NCI-H510A treated with DMSO at 0.1 percent for 48 hours (cell line): ENCODE data around the gene RBM20.
"Not testable (repeated sequence)": the region's sequence is repeated elsewhere in the genome, so short reads cannot be mapped to it uniquely, and the experiment has no call there.

Experiments
- DNase-seq: peaks from one replicate; lab custom pipeline; 2025; lab: John Stamatoyannopoulos, UW

Gene RBM20

DNA sequence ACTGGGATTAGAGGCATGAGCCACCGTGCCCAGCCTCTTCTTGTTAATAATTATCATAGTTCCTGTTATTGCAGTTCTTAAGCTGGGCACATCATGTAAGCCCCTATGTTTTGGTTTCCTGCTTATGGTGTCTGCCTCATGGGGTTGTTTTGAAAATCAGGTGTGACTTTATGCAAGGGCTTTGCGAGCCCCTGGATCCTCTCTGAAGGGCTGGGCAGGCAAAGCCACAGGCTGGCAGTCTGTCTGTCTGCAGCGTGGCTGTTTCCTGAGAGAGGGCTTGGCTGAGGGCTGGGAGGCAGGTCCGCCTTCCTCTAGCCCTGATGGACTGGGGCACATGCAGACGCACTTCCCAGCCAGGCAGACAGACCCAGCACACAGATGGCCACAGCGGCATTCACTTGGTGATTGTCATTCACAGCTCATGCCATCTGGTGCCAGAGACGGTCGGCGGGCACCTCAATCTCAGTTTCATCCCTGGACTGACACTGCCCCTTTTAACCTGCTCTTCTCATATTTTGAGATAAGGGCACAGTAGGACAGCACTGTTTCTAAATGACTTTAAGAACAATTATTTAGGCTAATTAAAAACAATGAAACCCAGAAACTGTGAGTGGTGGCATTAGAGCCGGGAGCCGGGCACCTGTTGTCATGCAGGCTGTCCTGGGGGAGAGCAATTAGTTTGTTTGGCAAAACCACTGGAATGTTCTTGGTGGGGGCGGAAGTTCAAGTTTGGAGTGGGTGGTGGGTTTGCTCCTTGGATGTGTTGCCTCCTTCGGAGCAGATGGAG, 35.5 kb downstream of the RBM20 start:
- DNase-seq, result peak; percentile 49

DNA sequence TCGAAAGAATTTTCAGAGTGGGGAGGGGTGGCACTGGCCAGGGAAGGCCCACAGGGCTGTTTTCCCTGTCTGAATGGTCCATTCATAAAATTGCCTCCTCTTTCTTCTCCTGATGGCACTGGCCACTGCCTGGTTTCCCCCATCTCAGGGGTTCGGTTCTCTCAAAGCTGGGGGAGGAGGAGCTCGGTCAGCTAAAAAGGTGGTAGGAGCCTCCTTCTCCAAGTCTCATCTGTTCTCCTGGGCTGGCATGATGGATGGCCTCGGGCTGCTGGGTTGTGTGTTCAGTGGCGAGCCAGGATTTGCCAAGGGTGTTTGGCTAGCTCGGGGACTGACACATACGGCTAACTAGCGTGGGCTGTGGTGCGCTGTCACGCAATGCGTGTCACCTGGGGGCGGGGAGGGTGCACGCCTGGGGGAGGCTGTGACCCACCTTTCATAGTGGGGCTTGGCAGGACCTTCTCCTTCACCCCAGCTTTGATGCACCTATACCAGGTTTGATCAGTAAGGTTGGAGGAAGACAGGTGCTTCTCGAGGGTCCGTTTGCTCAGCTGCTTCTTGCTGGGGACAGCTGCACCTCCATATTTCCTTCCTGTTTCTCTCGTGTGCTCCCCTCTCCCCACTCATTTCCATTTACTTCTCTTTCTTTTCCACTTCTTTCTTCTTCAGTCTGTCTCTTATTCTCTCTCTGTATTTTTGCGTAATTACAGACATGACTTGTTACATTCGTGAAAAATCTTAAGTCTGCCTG, 36.3 kb downstream of the RBM20 start:
- peak; percentile 64 for DNase-seq

DNA sequence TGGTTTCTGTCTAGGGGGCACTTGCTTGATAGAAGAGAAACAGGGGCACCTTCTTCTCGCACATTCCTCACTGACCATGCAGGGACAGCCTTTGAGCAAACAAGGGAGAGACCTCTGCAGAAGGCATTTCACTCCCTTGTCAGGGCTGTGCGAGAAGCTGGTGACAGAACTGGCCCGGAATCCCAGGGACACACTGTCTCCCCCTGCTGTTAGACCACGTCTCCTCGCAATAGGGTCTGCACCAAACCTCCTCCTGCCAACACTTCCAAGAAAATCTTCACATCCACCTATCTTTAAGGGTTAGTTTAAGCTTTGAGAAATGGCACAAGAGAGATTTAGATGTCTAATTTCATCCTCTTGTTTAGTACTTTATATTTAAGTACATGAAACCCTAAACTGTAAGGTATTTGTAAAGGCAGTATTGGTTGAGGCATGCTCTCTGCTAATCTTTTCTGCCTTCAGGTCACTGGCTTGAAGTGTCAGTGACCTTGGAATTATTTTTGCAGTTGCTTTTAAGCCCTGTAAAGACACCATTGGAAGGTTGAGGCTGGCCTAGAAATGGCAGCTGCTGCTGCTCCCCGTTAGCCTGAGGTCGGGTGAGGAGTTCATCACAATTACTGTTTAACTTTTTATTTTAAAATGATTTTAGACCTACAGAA, 37.0 kb downstream of the RBM20 start:
- DNase-seq, result peak; percentile 80

DNA sequence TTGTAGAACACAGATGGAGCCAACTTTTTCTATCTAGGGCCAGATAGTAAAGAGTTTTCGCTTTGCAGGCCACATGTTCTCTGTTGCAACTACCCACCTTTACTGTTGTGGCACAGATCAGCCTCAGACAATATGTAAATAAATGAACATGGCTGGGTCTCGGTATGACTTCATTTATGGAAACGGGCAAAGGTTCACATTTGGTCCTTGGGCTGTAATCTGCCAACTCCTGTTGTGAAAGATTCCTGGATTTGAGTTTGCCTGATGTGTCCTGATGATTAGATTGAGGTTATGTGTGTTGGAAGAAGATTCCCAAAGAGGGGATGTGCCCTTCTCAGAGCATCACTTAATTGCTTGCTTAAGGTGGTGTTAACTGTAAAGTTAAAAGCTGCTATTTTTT, 38.2 kb downstream of the RBM20 start:
- no peak for DNase-seq

DNA sequence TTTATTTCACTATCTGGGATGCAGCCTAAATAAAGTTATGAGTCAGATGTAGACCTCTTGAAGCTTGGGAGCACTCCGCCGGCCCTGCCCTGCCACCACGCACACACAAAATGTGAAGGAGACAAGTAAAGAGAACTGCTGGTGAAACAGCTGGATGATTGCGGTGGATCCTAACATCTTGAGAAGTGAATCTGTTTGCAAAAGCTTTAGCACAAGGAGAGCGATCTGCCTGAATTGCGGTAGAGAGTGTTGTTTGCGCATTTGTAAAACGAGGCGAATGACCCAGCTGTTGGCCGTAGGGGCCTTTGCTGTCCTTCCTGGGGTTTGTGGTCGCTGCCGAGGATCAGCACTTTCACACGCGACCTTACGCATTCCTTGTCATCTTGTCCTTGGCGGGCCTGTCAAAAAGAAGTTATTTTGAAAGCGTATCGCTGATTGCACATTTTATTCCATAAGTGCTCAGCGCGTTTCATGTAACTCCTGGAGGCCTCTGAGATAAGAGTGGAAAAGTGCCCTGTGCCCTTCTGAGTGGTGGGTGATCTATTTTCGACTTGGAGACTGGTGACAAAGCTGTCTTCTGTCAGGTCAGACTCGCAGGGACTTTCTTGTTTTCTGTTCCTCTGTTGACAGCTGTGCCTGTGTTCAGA, 40.8 kb downstream of the RBM20 start:
- DNase-seq, result no peak

DNA sequence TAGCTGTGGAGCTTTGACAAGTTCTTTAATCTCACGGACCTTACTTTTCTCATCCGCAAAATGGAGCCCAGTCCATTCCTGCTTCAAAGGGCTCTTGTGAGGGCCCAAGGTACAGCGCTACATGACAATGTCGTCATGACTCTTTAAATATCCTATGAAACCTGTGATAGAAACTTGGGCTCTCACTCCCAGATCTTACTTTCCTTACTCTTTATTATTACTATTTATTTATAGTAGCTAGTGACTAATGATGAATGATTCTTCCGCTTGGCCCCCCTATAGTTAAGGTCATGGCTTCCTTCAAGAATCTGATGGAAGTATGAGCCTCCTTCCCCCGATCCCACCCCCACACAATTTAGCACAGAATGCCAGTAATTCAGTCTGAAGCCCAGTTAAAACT, 41.9 kb downstream of the RBM20 start:
- DNase-seq, result no peak

DNA sequence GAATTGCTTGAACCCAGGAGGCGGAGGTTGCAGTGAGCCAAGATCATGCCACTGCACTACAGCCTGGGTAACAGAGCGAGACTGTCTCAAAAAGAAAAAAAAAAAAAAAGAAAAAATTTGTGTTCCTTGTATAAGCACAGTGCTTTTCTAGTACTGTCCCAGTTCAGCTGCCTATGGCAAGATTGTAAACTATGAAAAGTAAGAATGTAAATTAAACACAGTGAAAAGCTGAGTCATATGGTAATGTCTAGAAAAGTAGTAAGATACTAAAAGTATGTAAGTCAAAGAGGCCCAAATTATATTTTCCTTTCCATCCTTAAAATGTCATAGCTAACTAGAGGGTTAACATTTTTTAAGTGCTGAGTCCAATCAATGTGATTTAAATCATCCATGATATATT, 42.8 kb downstream of the RBM20 start:
- no peak for DNase-seq

DNA sequence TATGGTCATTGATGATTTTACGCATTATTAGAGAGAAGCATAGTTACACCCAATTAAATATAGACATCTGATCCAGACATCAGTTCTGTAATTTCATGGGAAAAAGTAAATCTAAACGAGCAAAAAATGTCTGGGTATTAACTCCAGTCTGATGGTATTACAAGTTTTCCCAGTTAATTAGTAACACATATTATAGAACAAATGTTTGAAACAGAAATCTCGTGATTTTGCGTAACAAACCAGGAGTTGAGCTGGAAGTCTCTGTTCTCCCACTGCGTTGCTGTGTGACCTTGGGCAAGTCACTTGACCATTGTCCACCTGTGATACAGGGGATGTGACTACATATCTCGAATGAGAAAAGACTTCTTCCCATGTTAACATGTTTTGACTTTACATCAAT, 43.3 kb downstream of the RBM20 start:
- DNase-seq, result no peak

DNA sequence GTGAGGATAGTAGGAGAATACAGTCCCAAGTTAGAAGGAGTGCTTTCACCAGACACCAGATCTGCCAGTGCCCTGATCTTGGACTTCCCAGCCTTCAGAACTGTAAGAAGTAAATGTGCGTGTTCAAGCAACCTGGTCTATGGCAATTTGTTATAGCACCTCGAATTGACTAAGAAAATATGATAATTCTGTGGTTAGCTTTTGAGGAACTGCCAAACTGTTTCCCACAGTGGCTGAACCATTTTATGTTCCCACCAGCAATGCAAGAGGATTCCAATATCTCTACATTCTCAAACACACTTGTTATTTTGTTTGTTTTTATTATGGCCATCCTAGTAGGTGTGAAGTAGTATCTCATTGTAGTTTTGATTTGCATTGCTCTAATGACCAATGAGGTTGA, 47.0 kb downstream of the RBM20 start:
- no peak for DNase-seq

DNA sequence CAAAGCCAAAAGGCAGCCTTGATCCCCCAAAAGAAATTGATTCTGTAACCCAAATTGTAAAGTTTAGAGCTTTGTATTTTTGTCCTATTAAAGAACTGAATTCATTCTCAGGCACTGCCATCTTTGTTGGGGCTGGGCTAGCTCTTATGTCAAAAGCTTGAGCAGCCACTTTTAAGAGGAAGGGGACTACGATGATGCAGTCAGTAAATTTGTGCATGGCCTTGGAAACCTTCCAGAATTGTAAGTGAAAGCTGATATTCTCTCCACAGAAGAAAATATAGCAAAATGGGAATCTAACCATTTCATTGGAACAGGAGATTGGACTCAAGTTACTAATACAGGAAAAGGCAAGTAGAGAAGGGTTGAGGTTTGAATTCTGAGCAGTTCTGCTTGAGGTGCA, 50.1 kb downstream of the RBM20 start:
- DNase-seq, result no peak

DNA sequence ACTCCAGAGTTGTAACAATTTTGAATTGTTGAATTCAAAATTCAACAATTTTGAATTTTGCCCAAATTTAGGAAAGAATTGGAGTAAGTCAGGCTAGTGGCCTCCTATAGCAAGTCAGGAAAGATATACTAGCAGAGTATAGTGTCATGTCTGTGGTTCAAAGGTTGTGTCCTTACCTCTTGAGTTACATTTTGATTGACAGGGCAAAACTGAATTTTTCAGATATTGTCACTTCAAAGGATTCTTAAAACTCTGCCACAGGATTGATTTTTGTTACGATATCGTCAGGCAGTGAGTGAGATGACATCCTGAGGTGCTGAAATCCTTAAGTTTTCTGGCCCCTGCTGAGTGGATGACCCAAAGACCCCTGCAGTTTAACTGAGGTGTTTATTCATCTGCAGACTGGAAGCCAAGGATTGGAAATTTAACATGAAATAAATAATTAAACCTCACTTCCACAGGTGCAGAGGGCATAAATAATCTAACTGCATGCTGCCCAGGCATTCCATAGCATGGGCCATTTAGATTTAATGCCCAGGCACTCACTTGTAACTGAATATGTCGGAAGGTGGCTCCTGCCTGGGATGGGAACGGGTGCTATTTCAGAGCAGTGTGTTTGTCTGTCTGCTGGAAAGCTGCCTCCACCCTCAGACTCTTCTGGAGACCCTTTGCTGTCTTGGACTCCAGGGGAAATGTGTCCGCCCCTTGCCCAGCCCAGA, 50.8 kb downstream of the RBM20 start:
- no peak for DNase-seq

DNA sequence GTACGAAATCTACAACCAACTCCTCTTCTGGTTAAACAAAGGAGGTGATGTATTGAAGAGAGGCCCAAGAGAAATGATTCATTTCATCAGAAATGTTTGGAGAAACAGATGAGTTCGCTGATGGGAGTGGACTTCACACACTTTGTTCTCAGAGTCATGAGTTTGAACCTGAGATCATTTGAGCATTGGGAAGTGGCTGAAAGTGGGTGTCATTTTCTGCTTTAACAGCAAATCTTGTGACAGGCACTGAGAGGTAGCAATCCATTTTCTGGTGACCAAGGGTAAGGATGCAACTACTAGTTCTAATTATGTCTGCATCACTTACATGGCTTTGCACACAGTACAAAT, 51.4 kb downstream of the RBM20 start:
- no peak for DNase-seq

DNA sequence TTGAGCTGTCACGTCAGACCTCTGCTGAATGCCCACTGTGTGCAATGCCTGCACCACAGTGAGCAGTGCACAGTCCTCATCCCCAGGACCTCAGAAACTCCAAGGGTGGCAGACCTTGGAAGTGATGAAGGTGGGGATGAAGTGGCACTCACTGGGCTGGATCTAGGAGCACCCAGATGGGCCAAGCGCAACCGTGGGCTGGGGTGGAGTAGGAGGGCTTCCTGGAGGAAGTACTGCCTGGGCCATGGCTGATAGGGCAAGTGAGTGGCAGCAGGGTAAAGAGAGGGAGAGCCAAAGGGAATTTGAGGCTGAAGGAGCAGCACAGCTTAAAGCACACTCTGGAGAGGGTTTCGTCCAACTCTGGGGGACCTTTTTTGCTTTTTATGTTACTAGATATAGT, 52.3 kb downstream of the RBM20 start:
- no peak for DNase-seq

DNA sequence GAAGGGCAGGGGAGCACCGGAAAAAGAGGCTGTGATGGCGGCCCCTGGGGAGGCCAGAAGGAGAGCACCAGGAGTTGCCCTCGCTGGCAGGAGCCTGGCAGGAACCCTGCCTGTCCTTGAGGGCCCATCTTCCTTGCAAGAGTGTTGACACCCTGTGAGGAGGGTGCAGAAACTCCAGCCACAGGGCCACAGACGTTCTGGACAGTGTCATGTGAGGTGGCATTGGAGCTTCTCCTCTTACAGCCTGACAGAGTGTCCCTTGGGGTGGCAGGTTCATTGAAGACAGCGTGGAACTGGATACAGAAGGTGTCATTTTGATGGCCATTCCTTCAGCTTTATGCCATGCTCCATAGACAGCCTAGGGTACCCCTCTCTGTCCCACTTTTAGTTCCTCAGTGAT, 54.2 kb downstream of the RBM20 start:
- DNase-seq, result no peak

DNA sequence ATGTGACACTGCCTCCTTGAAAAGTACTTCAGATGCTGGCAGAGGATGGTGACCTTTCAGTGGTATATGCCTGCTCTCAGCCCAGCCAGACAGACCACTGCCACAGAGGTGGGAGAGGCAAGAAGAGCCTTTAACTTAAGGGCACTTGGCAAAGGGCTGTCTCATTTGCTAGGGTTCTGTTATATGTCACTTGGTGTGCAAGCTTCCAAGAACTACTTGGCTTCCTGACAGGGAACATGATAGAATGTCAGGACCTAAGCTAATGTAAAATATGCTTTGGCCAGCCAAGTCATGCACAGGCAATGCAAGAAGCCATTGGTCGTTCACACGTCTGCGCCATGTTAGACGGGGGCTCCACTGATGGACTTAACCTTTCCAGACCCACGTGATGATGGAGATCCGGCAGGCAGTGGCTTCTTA, 54.7 kb downstream of the RBM20 start:
- no peak for DNase-seq

DNA sequence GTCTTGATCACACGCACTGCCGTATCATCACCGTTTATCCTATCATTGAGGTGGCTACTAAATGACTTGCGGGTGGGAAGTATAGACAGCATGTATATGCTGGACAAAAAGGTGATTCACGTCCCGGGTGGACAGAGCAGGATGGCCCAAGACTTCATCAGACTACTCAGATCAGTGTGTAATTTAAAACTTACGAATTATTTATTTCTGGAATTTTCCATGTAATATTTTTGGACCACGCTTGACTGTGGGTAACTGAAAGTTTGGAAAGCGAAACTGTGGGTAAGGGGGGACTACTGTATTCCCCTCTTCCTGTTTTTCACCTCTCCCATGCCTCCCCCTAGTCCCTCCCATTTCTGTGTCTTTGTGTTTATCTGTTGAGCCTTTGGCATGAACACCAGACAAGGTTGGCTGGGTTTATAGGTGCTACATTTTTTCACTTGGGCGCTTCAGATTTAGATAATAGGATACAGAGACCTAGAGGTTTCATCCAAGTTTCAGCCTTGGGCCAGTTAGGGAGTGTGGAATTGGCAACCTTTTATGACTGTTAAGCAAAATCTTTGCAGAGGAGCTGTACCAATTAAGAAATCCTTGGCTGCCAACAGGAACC, 55.8 kb downstream of the RBM20 start:
- no peak for DNase-seq

DNA sequence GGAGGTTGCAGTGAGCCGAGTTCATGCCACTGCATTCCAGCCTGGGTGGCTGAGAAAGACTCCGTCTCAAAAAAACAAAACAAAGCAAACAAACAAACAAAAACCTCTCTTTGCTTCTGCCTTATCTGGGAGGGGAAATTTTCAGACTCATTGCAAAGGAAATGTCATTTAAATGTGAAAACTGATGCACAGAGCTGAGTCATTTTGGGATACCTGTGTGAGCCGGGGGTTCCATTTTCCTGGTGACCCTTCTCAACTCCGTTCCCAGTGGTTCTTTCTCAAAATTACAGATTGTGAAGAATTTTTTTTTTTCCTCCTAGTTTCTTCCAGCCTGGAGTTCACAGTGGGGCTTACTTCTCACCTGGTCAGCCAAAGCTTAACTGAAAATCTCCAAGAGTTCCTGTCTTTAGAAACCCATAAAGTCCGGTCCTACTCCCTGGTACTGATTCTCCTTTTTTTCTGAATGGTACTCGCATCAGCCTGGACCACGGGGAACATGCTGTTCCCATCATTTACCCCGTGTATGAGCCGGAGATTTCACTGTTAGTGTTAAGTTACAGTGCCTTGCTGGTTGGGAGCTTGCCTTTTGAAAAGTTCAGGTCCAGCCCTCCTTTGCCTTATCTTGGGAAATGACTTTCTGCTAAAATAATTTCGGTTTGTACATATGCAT, 56.9 kb downstream of the RBM20 start:
- no peak for DNase-seq

DNA sequence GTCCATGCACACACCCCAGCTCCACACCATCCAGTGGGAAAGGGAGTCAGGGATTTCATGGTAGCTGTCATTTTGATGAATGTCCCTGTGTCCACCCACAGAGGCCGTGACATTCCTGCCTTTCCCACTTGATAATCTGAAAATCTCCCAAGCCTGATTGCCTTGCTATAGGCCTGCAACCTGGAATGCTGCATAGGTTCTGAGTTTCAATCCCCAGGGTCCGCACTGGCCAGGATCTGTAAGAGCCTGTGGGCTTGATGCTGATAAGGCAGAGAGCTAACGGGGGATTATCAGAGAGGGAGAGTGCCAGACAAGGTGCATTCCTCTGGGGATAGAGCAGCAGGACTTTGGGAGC, 57.5 kb downstream of the RBM20 start:
- DNase-seq, result no peak

DNA sequence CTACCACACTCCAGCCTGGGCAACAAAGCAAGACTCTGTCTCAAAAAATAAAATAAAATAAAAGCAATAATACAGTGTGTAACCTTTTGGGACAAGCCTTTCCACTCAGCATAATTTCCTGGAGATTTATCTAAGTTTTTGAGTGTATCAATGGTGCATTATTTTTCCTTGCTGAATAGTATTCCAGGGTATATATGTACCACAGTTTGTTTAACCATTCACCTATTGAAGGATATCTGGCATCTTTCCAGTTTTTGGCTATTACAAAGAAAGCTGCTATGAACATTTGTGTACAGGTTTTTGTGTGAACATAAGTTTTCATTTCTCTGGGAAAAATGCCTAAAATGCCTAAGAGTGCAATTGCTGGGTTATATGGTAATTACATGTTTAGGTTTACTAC, 59.9 kb downstream of the RBM20 start:
- no peak for DNase-seq

DNA sequence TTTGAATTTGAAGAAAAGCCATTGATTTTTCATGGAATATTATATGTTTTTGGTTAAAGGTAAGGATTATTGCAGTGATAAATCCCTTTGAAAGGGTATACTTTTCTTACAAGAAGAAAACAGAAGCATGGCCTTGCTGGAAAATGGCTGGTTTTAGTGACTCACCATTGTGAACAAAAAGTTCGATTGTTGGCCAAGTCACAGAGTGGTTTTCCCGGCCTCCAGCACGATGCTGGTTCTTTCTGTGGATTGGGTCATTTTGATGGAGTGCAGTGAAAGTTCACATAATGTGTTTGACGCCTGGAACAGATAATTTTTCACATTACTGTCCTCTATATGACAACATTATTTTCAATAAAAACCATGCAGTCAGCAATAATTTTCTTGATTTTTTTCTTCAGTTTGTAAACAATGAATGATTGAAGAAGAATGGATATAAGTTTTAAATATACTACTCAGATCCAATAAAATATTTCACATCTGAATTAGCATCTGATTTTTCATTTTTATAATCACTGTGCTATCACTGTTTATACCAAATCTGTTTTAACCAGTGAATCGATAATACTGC, 60.9 kb downstream of the RBM20 start:
- DNase-seq, result no peak

DNA sequence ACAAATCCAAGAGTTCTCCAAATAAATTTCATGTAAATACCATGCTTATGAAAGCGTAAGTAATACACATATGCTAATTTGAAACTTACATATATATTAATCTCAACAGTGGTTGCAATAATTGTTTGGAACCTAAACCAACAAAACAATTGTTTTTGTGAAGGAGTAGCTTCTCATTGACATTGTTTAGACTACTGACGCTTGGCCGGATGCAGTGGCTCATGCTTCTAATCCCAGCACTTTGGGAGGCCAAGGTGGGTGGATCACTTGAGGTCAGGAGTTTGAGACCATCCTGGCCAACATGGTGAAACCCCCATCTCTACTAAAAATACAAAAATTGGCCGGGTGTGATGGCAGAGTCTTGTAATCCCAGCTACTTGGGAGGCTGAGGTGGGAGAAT, 61.5 kb downstream of the RBM20 start:
- not testable (repeated sequence) for DNase-seq
